Activated CD4-positive, alpha-beta T cell treated with anti-CD3 and anti-CD28 coated beads, Interleukin-2, Interleukin-4, amounts not matched to agents 100 ng/mL and 50 ng/mL, durations not matched to agents 16 hours and 8 hours (primary cell): ENCODE results near the gene PLA2G12B.
"Not testable (repeated sequence)": the region's sequence is repeated elsewhere in the genome, so short reads cannot be mapped to it uniquely, and the experiment has no call there.

Experiments
- DNase-seq: peaks from one replicate; pipeline ENCODE4 v3.0.0-alpha.2; 2020; ENCODE audit warnings: low spot score

PLA2G12B gene

DNA sequence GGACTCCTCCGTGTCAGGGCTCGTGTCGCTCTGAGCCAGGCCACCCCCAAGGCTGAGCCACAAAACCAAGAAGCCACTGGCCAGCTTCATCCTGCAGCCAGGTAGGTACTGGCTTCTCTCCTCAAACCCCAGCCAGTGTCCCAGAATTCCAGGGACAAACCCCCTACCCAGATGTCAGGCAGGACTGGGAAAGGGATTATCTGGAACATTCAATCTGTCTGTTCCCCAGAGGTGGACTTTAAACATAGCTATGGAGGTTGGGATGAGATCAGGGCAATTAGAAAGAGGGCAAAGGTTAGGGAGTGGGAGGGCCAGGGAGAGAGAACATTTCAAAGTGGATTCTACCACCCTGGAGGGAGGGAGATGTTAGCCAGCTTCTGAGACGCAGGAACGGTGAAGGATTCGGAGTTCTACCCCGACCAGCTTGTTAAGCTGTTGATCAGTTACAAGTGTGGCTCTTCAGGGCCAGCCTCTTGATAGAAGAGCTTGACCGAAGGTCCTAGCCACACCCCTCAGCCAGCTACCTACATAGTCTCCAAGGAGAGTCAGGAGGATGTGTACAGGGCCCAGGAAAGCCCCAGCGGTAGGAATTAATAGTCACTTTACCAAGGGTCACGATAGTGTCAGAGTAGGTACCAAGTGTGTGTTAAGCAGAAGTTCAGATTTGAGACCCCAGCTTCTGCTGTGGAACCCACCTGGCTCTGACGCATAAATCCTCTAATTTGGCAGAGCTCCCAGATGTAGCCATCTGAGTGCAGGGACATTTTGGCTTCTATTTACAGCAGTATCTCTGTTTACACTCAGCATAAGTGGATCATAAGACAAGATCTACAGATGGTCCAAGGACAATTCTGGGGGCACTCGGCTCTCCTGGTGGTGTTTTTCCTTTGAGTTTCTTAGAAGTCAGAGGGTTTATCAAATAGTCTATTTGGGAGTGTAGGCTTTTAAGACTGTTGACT lies at the start of gene PLA2G12B:
PLA2G12B (minus strand) TSS at position 211 of the 959 bp plus-strand sequence; CDS start at position 90, 121 bp downstream.
- no peak for DNase-seq

DNA sequence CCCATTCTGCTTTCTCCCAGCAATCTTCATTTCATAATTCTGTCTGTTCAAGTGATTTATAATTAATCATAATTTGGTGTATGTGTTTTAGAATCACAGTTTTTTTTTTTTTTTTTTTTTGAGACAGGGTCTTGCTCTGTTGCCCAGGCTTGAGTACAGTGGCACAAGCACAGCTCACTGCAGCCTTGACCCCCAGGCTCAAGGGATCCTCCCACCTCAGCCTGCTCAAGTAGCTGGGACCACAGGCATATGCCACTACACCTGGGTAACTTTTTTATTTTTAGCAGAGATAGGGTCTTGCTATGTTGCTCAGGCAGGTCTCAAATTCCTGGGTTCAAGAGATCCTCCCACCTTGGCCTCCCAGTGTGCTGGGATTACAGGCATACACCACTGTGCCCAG lies 49.2 kb upstream of the PLA2G12B start:
- DNase-seq: no peak

- DNase-seq: no peak
These were observed 46.4 kb upstream of the PLA2G12B start for GRCh38 chr10:73000973-73001372.

DNA sequence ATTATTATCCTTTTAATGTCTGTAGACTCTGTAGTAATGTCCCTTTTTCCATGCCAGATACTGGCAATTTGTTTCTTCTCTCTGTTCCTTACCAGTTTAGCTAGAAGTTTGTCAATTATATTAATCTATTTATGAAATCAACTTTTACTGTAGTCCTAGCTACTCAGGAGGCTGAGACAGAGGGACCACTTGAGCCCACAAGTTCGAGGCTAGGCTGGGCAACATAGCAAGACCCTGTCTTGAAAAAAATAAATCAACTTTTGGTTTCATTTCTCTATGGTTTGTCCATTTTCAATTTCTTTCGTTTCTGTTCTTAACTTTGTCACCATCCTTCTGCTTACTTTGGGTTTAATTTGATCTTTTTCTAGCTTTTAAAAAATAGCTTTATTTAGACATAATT lies 42.5 kb upstream of the PLA2G12B start:
- DNase-seq: no peak

DNA sequence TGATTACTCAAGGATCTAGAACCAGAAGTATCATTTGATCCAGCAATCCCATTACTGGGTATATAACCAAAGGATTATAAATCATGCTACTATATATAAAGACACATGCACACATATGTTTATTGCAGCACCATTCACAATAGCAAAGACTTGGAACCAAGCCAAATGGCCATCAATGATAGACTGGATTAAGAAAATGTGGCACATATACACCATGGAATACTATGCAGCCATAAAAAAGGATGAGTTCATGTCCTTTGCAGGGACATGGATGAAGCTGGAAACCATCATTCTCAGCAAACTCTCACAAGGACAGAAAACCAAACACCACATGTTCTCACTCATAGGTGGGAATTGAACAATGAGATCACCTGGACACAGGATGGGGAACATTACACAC lies 40.9 kb upstream of the PLA2G12B start:
- not testable (repeated sequence) for DNase-seq

GRCh38 chr10:72989771-72990170 lies 35.2 kb upstream of the PLA2G12B start:
- DNase-seq: not testable (repeated sequence)

- not testable (repeated sequence) for DNase-seq
These were observed 30.0 kb upstream of the PLA2G12B start for GRCh38 chr10:72984618-72985017.

GRCh38 chr10:72981882-72982529 lies 27.4 kb upstream of the PLA2G12B start:
- DNase-seq: no peak

GRCh38 chr10:72981028-72981881 lies 26.6 kb upstream of the PLA2G12B start:
- no peak for DNase-seq

GRCh38 chr10:72980348-72980747 lies 25.7 kb upstream of the PLA2G12B start:
- DNase-seq: no peak

DNA sequence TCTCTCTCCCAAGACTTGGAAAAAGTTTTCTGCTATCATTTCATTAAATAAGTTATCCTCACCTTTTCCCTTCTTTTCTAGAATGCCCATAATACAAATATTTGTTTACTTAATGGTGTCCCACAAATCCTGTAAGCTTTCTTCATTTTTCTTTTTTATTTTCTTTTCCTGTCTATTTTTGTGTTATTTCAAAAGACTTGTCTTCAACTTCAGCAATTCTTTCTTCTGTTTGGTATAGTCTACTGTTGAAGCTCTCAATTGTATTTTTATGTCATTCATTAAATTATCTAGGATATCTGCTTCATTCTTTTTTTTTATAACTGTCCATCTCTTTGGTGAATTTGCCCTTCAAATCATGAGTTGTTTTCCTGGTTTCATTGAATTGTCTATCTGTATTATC lies 25.1 kb upstream of the PLA2G12B start:
- DNase-seq: no peak

GRCh38 chr10:72976886-72977285 lies 22.3 kb upstream of the PLA2G12B start:
- no peak for DNase-seq

DNA sequence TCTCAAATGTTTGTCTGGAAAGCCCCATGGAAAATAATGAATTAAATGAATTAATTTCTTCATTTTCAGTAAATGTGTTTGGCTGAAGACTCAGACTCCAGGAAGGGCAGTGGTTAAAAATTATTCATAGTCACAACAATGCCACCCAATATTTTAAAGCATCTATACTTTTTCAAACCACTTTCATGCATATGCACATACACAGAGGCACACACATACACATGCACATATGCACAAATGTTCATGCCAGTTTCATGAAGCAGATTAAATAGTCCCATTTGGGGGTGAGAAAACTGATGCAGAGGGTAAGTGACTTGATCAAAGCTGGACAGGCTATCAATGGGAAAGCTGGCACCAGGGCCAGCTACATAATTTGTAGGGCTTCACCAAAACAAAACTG lies 1.4 kb upstream of the PLA2G12B start:
- no peak for DNase-seq

DNA sequence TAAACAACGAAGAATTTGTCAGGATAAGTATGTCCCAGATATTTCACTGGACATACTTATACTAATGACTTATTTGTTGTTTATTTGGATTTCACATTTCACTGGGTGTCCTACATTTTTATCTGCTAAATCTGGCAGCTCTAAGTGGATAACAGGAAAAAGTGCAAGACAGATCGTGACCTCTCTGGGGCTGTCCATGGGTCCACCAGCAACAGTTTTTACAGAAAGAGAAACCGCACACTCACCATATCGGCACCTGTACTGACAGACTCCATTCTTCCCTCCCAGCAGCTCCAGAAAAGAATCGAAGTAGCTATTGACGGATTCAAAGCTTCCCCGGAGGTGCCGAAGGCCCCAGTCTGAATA lies 393 bp downstream of the PLA2G12B start:
- DNase-seq: no peak

DNA sequence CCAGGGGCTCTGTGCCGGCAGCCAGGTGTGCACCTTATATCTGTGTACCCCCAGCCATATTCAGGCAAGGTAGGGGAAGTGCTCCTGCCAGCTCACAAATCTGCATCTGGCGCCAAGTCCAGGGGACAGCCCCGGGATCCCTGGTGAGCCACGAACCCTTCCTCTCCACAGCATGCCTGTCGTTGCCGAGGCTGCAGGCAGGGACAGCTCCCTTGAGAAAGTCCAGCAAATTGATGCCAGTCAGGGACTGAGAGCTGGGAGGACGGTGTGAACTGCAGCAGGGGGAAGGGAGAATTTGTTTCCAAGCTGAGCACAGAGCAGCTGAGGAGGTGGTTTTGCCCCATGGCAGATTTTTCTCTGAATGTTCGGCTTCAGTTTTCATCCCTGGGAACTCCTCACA lies 919 bp downstream of the PLA2G12B start:
- DNase-seq: no peak

GRCh38 chr10:72952642-72953158 lies 1.9 kb downstream of the PLA2G12B start:
- no peak for DNase-seq

GRCh38 chr10:72952189-72952588 lies 2.4 kb downstream of the PLA2G12B start:
- DNase-seq: no peak

DNA sequence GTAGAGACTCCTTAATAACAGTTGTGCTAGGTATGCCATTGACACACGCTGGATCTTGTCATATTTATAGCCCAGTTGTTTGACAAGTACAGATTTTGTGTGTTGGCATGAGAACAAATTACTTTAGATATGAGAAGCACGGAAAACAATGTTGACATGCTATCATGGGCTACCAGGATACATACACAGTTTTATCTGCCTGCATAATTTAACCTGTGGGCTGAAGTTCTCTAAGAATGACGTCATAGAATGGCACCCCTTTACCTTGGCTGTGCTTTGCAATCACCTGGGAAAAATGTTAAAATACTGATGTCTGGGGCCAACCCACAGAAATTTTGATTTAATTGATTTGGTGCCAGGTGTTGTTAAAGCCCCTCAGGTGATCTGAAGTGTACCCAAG lies 2.8 kb downstream of the PLA2G12B start:
- DNase-seq: no peak

DNA sequence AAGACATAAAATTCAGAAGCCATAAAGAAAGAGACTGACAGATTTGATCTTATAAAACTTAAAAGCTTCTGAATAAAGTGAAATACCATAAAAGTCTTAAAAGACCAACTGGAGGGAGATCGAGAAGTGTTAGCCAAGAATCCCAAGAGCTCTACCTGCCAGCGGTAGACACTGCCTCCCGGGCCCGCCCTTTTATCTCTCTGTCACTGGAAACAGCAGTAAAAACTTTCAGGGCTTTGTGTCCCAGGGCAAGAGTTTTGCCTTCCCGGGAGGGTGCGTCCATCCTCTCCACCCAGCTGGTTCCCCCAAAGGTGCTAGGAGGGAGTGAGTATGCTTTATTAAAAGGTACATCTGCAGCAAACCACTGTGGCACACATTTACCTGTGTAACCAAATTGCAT lies 5.8 kb downstream of the PLA2G12B start:
- DNase-seq: no peak

- DNase-seq: no peak
These were observed 7.6 kb downstream of the PLA2G12B start for GRCh38 chr10:72946963-72947362.

DNA sequence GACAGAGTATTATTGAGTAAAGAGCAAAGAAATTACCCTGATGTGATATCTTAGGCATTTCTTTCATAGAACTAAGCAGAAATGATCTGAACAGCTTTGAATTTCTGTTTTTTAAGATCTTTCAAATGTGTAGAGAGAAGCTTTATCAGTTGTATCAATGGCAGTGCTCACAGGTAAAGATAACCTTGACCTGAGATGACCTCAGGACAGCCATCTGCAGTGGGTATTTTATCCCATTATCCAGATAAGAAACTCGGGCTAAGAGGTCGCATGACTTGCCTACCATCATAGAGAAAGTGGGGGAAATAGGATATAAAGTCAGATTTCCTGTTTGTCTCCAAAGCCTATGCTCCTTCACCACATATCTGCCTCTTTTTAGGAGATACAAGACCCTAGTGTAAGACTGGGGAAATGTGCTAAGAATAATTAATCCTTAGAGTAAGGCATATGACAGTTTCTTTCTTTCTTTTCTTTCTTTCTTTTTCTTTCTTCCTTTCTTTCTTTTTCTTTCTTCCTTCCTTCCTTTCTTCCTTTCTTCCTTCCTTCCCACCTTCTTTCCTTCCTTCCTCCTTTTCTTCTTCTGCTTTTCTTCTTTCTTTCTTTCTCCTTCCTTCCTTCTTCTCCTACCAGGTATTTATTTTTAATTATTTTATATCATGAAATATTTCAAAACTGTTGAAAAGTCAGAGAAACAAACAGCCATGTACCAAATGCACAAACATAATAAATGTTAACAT lies 10.9 kb downstream of the PLA2G12B start:
- no peak for DNase-seq
